SK-N-SH (cell line): ENCODE measurements around the gene NR1D2. TPM values are rescaled to one million over a fixed set of nuclear protein-coding genes. Genes with fewer than 3 reads are reported as not detected.

Experiments used
- CTCF ChIA-PET: fragments of 300-600, 350-600 bp; formaldehyde crosslinking; extraction: SDS; loops from one replicate; lab custom pipeline; 2021; lab: Yijun Ruan, JAX
- POLR2A ChIA-PET: fragments of 350-600 bp; sonication (Branson Sonifier 250); formaldehyde crosslinking; extraction: SDS; loops from one replicate; lab custom pipeline; 2020; ENCODE audit warnings: antibody characterized with exemption, inconsistent platforms; lab: Yijun Ruan, JAX
- DNase-seq: peaks from one replicate; pipeline ENCODE4 v3.0.0; 2012
- H2AFZ ChIP-seq: fragments of 200-600 bp; sonication (generic); 2 replicates; pipeline ENCODE4 v1.8.1; 2016; ENCODE audit warnings: antibody characterized with exemption, mild to moderate bottlenecking, low read depth
- H3F3A ChIP-seq: fragments of 200-600 bp; sonication (generic); replicated peaks from 2 replicates; pipeline ENCODE3; 2016; ENCODE audit warnings: antibody characterized with exemption, mild to moderate bottlenecking; ENCODE audit not compliant: insufficient read depth
- H3K27ac ChIP-seq, 2 experiments: fragments of 200-500 bp in 1 of 2; fragments of 200-600 bp in 1 of 2; sonication (Bioruptor generic) in 1 of 2; sonication (generic), shearing (Covaris generic) in 1 of 2; 2 replicates each; pipeline versions ENCODE4 v1.5.1 to v1.6.1; 2014 to 2016; ENCODE audit warnings: low read depth in 2 of 2, inconsistent platforms in 1 of 2, low read length in 1 of 2, mild to moderate bottlenecking in 1 of 2, mixed read lengths in 1 of 2
- H3K27me3 ChIP-seq: fragments of 200-600 bp; sonication (generic), shearing (Covaris generic); 2 replicates; pipeline ENCODE4 v1.6.1; 2016; ENCODE audit warnings: mixed run types; ENCODE audit not compliant: insufficient read depth
- H3K36me3 ChIP-seq, 2 experiments: fragments of 200-500 bp in 1 of 2; fragments of 200-600 bp in 1 of 2; sonication (Bioruptor generic) in 1 of 2; sonication (generic) in 1 of 2; replicated peaks in 1 of 2; 2 replicates each; pipeline versions ENCODE3 to v1.5.1; 2014 to 2016; ENCODE audit warnings: low read length in 1 of 2, mild to moderate bottlenecking in 1 of 2; ENCODE audit not compliant: insufficient read depth in 2 of 2, control insufficient read depth in 1 of 2
- H3K4me1 ChIP-seq, 2 experiments: fragments of 200-500 bp in 1 of 2; fragments of 200-600 bp in 1 of 2; sonication (Bioruptor generic) in 1 of 2; sonication (generic), shearing (Covaris generic) in 1 of 2; 2 replicates each; pipeline versions ENCODE4 v1.5.1 to v1.6.1; 2014 to 2016; ENCODE audit warnings: low read depth in 1 of 2, low read length in 1 of 2, mixed run types in 1 of 2; ENCODE audit not compliant: insufficient read depth in 2 of 2, control insufficient read depth in 1 of 2
- H3K4me2 ChIP-seq: fragments of 200-600 bp; sonication (generic), shearing (Covaris generic); 2 replicates; pipeline ENCODE4 v1.6.1; 2017; ENCODE audit warnings: mixed run types
- H3K4me3 ChIP-seq, 2 experiments: fragments of 200-500 bp in 1 of 2; fragments of 200-600 bp in 1 of 2; sonication (Bioruptor generic) in 1 of 2; sonication (generic), shearing (Covaris generic) in 1 of 2; 2 replicates each; pipeline versions ENCODE4 v1.5.1 to v1.8.1; 2014 to 2016; ENCODE audit warnings: low read depth in 2 of 2, inconsistent platforms in 1 of 2, low read length in 1 of 2, mild to moderate bottlenecking in 1 of 2, mixed read lengths in 1 of 2, moderate library complexity in 1 of 2
- H3K79me2 ChIP-seq: fragments of 200-600 bp; sonication (generic); 2 replicates; pipeline ENCODE4 v1.8.1; 2017; ENCODE audit warnings: mild to moderate bottlenecking; ENCODE audit not compliant: insufficient read depth
- H3K9ac ChIP-seq: fragments of 200-600 bp; sonication (generic); 2 replicates; pipeline ENCODE4 v1.6.1; 2017; ENCODE audit warnings: mixed run types
- H3K9me2 ChIP-seq: fragments of 200-600 bp; sonication (generic); 2 replicates; pipeline ENCODE4 v1.6.1; 2017; ENCODE audit warnings: mixed run types
- H3K9me3 ChIP-seq: fragments of 200-600 bp; sonication (generic); 2 replicates; pipeline ENCODE4 v1.6.1; 2017; ENCODE audit warnings: mixed run types, mild to moderate bottlenecking, moderate library complexity
- H4K20me1 ChIP-seq: fragments of 200-600 bp; sonication (generic); 2 replicates; pipeline ENCODE4 v1.6.1; 2017; ENCODE audit warnings: mild to moderate bottlenecking, mixed run types; ENCODE audit not compliant: insufficient read depth
- CHD2 ChIP-seq: fragments of 150-350 bp; IDR thresholded peaks from 2 replicates; pipeline ENCODE4 v1.6.1; 2018; ENCODE audit warnings: low read length; ENCODE audit not compliant: partially characterized antibody
- ELF1 ChIP-seq: IDR thresholded peaks from 2 replicates; pipeline ENCODE4 v1.4.0; 2012
- EP300 ChIP-seq, 2 experiments: IDR thresholded peaks; 2 replicates each; pipeline versions ENCODE4 v1.4.0 to v1.6.1; 2012; ENCODE audit warnings: borderline replicate concordance in 1 of 2, low read depth in 1 of 2, low read length in 1 of 2
- EZH2phosphoT487 ChIP-seq: fragments of 200-600 bp; sonication (generic); IDR thresholded peaks from 2 replicates; pipeline ENCODE4 v1.6.1; 2017; ENCODE audit warnings: low read depth, mixed run types, mild to moderate bottlenecking, antibody characterized with exemption, moderate library complexity, borderline replicate concordance
- FOSL2 ChIP-seq: IDR thresholded peaks from 2 replicates; pipeline ENCODE4 v1.4.0; 2012; ENCODE audit warnings: low read depth, mild to moderate bottlenecking, moderate library complexity, borderline replicate concordance
- FOXM1 ChIP-seq: IDR thresholded peaks from 2 replicates; pipeline ENCODE4 v1.4.0; 2012; ENCODE audit warnings: low read depth, mild to moderate bottlenecking
- GABPA ChIP-seq: IDR thresholded peaks from 2 replicates; pipeline ENCODE4 v1.4.0; 2012; ENCODE audit warnings: low read depth, mild to moderate bottlenecking
- JUND ChIP-seq: IDR thresholded peaks from 2 replicates; pipeline ENCODE4 v1.4.0; 2012
- MAX ChIP-seq: IDR thresholded peaks from 2 replicates; pipeline ENCODE4 v1.4.0; 2012; ENCODE audit warnings: low read depth
- MEF2A ChIP-seq: IDR thresholded peaks from 2 replicates; pipeline ENCODE4 v1.4.0; 2012; ENCODE audit warnings: low read depth, borderline replicate concordance
- MXI1 ChIP-seq: IDR thresholded peaks from 2 replicates; pipeline ENCODE4 v1.6.1; 2012; ENCODE audit warnings: mild to moderate bottlenecking, low read depth, low read length, improper control_type of control experiment
- NFIC ChIP-seq: IDR thresholded peaks from 2 replicates; pipeline ENCODE4 v1.4.0; 2012; ENCODE audit warnings: borderline replicate concordance
- NRF1 ChIP-seq: IDR thresholded peaks from 2 replicates; pipeline ENCODE4 v1.6.1; 2012; ENCODE audit warnings: low read depth, mild to moderate bottlenecking, low read length
- POLR2AphosphoS5 ChIP-seq: IDR thresholded peaks from 2 replicates; pipeline ENCODE4 v1.6.1; 2012; ENCODE audit warnings: low read depth, low read length
- RAD21 ChIP-seq: IDR thresholded peaks from 2 replicates; pipeline ENCODE4 v1.6.1; 2012; ENCODE audit warnings: mild to moderate bottlenecking, low read length
- RCOR1 ChIP-seq: fragments of 150-350 bp; IDR thresholded peaks from 2 replicates; pipeline ENCODE4 v1.6.1; 2017; ENCODE audit warnings: antibody characterized with exemption, low read length
- RFX5 ChIP-seq: IDR thresholded peaks from 2 replicates; pipeline ENCODE4 v1.6.1; 2012; ENCODE audit warnings: mild to moderate bottlenecking, improper control_type of control experiment, low read length
- SIN3A ChIP-seq: IDR thresholded peaks from 2 replicates; pipeline ENCODE4 v1.6.1; 2012; ENCODE audit warnings: low read depth, mild to moderate bottlenecking, low read length, moderate library complexity, borderline replicate concordance
- SMC3 ChIP-seq: IDR thresholded peaks from 2 replicates; pipeline ENCODE4 v1.6.1; 2012; ENCODE audit warnings: low read depth, low read length, improper control_type of control experiment
- TAF1 ChIP-seq: IDR thresholded peaks from 2 replicates; pipeline ENCODE4 v1.6.1; 2012; ENCODE audit warnings: low read depth, mild to moderate bottlenecking, low read length, moderate library complexity, borderline replicate concordance
- TEAD4 ChIP-seq: IDR thresholded peaks from 2 replicates; pipeline ENCODE4 v1.4.0; 2012; ENCODE audit warnings: mild to moderate bottlenecking, borderline replicate concordance; ENCODE audit not compliant: insufficient read depth
- YY1 ChIP-seq: IDR thresholded peaks from 2 replicates; pipeline ENCODE4 v1.4.0; 2012; ENCODE audit warnings: low read depth, mild to moderate bottlenecking
- ZBTB33 ChIP-seq: IDR thresholded peaks from 2 replicates; pipeline ENCODE4 v1.4.0; 2012; ENCODE audit warnings: low read depth, borderline replicate concordance
- WGBS: methylation state at CpG from one replicate; pipeline ENCODE4 v1.1.6; 2017; ENCODE audit warnings: low lambda C conversion rate; 5-methylcytosine and 5-hydroxymethylcytosine counted together
- polyA plus RNA-seq, 3 experiments: library from polyadenylated mRNA; depleted of rRNA; stranded (reverse); fragments of >200 nt; gene quantifications; 2 replicates each; pipeline ENCODE4 v1.2.3, GENCODE V29; 2012
- TF ChIP-seq, protein P1 (sequence below): fragments of 200-600 bp; sonication (generic); IDR thresholded peaks from 2 replicates; pipeline ENCODE4 v1.6.1; 2017; ENCODE audit warnings: antibody characterized with exemption, mild to moderate bottlenecking, moderate library complexity
- TF ChIP-seq, protein P2 (sequence below): IDR thresholded peaks from 2 replicates; pipeline ENCODE4 v1.6.1; 2012; ENCODE audit warnings: mild to moderate bottlenecking, low read depth, low read length, moderate library complexity
- TF ChIP-seq, protein P3 (sequence below): IDR thresholded peaks from 2 replicates; pipeline ENCODE4; 2012

The NR1D2 gene
- polyA plus RNA-seq, 1 of the 3 experiments (the other 2 are of a cell fraction), result 12.0 TPM

DNA sequence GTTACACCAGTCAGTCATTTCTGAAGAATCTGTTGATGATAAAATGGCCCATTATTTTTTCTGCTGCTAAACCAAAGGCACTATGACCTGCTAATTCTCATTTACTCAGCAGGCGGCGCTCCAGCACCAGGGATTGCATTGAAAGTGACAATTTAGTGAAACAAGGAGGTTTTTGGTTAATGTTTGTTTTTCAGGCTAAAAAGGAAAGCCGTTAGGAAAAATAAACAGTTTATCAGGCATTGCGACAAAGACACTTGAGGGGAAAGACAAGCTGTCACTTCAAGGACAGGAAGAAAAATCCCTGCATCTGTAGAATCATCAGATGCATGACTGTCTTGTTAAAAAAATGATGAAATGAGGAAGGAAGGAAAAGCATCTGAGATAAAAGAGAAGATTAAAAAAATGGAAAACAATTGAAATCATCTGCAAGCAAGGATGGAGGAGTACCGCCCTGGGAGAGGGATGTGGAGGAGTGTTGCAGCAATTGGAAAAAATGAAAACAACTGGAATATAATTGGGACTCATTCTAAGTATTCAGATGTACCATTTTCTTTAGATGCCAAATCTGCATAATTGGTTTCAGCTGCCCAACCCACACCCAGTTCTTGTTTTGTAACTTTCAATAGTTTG lies 54.0 kb downstream of the NR1D2 start:
- no peak overlapping the region; a peak in 2 of 4 replicates for H3K27ac ChIP-seq
- 4% methylated on average over 5 of the region's 5 CpGs for WGBS
- ChIA-PET POLR2A (no interaction called here), CTCF (interaction anchor here (0.6 to 5.6 kb wide), 36 partner anchors 8 to 764 kb away, joined by 3 to 38 read pairs (median 4); no protein-coding TSS in a partner anchor)
- H3K9me3 ChIP-seq, result no peaks in the 10 kb centered on the region
- no peak overlapping the region for H3K9ac ChIP-seq
- no peaks in the 10 kb centered on the region for H3K36me3 ChIP-seq
- no peak overlapping the region for H3K4me2 ChIP-seq
- H3K4me3 ChIP-seq, result peak overlapping the region in 1 of 2 experiments; percentile 9; a peak in 1 of 4 replicates
- H3K9me2 ChIP-seq, result no peaks in the 10 kb centered on the region
- H2AFZ ChIP-seq, result no peak overlapping the region
- H3K79me2 ChIP-seq, result no peaks in the 10 kb centered on the region
- DNase-seq, result peak; percentile 52
- no peaks in the 10 kb centered on the region for H4K20me1 ChIP-seq
- H3K27me3 ChIP-seq, result no peaks in the 10 kb centered on the region
- H3F3A ChIP-seq, result peaks cover 9% of the 10 kb centered on the region
- H3K4me1 ChIP-seq, result peaks cover 0 to 19% of the 10 kb centered on the region in 2 experiments; a peak in 3 of 4 replicates
- no peak for TF ChIP-seq ELF1
- TF ChIP-seq ZBTB33, result no peak
- peak; percentile 100 for TF ChIP-seq RAD21
- TF ChIP-seq, protein P1, sequence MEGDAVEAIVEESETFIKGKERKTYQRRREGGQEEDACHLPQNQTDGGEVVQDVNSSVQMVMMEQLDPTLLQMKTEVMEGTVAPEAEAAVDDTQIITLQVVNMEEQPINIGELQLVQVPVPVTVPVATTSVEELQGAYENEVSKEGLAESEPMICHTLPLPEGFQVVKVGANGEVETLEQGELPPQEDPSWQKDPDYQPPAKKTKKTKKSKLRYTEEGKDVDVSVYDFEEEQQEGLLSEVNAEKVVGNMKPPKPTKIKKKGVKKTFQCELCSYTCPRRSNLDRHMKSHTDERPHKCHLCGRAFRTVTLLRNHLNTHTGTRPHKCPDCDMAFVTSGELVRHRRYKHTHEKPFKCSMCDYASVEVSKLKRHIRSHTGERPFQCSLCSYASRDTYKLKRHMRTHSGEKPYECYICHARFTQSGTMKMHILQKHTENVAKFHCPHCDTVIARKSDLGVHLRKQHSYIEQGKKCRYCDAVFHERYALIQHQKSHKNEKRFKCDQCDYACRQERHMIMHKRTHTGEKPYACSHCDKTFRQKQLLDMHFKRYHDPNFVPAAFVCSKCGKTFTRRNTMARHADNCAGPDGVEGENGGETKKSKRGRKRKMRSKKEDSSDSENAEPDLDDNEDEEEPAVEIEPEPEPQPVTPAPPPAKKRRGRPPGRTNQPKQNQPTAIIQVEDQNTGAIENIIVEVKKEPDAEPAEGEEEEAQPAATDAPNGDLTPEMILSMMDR, result peak; percentile 98
- peak; percentile 94 for TF ChIP-seq SMC3
- TF ChIP-seq, protein P2, sequence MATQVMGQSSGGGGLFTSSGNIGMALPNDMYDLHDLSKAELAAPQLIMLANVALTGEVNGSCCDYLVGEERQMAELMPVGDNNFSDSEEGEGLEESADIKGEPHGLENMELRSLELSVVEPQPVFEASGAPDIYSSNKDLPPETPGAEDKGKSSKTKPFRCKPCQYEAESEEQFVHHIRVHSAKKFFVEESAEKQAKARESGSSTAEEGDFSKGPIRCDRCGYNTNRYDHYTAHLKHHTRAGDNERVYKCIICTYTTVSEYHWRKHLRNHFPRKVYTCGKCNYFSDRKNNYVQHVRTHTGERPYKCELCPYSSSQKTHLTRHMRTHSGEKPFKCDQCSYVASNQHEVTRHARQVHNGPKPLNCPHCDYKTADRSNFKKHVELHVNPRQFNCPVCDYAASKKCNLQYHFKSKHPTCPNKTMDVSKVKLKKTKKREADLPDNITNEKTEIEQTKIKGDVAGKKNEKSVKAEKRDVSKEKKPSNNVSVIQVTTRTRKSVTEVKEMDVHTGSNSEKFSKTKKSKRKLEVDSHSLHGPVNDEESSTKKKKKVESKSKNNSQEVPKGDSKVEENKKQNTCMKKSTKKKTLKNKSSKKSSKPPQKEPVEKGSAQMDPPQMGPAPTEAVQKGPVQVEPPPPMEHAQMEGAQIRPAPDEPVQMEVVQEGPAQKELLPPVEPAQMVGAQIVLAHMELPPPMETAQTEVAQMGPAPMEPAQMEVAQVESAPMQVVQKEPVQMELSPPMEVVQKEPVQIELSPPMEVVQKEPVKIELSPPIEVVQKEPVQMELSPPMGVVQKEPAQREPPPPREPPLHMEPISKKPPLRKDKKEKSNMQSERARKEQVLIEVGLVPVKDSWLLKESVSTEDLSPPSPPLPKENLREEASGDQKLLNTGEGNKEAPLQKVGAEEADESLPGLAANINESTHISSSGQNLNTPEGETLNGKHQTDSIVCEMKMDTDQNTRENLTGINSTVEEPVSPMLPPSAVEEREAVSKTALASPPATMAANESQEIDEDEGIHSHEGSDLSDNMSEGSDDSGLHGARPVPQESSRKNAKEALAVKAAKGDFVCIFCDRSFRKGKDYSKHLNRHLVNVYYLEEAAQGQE, result no peak
- TF ChIP-seq MXI1, result no peak
- no peak for TF ChIP-seq SIN3A
- no peak for TF ChIP-seq RFX5
- TF ChIP-seq FOSL2, result no peak
- no peak for TF ChIP-seq NRF1
- TF ChIP-seq CHD2, result peak; percentile 38
- TF ChIP-seq TAF1, result no peak
- TF ChIP-seq, protein P3, sequence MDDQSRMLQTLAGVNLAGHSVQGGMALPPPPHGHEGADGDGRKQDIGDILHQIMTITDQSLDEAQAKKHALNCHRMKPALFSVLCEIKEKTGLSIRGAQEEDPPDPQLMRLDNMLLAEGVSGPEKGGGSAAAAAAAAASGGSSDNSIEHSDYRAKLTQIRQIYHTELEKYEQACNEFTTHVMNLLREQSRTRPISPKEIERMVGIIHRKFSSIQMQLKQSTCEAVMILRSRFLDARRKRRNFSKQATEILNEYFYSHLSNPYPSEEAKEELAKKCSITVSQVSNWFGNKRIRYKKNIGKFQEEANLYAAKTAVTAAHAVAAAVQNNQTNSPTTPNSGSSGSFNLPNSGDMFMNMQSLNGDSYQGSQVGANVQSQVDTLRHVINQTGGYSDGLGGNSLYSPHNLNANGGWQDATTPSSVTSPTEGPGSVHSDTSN, result no peak
- TF ChIP-seq YY1, result no peak
- TF ChIP-seq EZH2phosphoT487, result no peak
- TF ChIP-seq MEF2A, result no peak
- no peak for TF ChIP-seq POLR2AphosphoS5
- TF ChIP-seq MAX, result no peak
- no peak for TF ChIP-seq JUND
- peak in 1 of 2 experiments; percentile 17; a peak in 1 of 4 replicates for TF ChIP-seq EP300 (IDR thresholded peaks at IDR 0.05; ENCODE audit: borderline replicate concordance in 1 of 2, low read depth in 1 of 2, low read length in 1 of 2)
- TF ChIP-seq FOXM1, result no peak
- TF ChIP-seq NFIC, result no peak
- no peak for TF ChIP-seq TEAD4
- no peak for TF ChIP-seq GABPA
- TF ChIP-seq RCOR1, result peak; percentile 60; the same call in 1 of the 2 replicates
